Brain microvascular endothelial cell (primary cell): ENCODE results near the gene USP40.
A peak's percentile ranks its signal among the peaks of the same experiment; 100 is the strongest.

Experiments
- DNase-seq: peaks from one replicate; pipeline ENCODE4 v3.0.0-alpha.2; 2020
- H3K27ac ChIP-seq: fragments of 250-450 bp; sonication (Bioruptor Pico); 2 replicates; pipeline ENCODE4 v1.5.1; 2020; ENCODE audit warnings: mild to moderate bottlenecking, moderate library complexity
- H3K27me3 ChIP-seq: fragments of 250-450 bp; sonication (Bioruptor Pico); replicated peaks from 2 replicates; pipeline ENCODE4 v1.5.1; 2020; ENCODE audit warnings: mild to moderate bottlenecking
- H3K36me3 ChIP-seq: fragments of 250-450 bp; sonication (Bioruptor Pico); replicated peaks from 2 replicates; pipeline ENCODE4 v1.5.1; 2020; ENCODE audit warnings: mild to moderate bottlenecking
- H3K4me3 ChIP-seq: 2 replicates; pipeline ENCODE4 v1.5.1; 2011; ENCODE audit warnings: low read depth, mild to moderate bottlenecking, control low read depth, low read length, moderate library complexity
- CTCF ChIP-seq: IDR thresholded peaks from 2 replicates; pipeline ENCODE4 v1.5.1; 2011; ENCODE audit warnings: low read depth, mild to moderate bottlenecking, moderate library complexity, low read length, control low read depth, inconsistent platforms; ENCODE audit errors: missing control alignments
- in situ Hi-C: cut with HindIII; loops from 2 replicates; pipeline ENCODE4 v1.10.0; 2017; ENCODE audit warnings: low sequenced_read_pairs, low pct_ligation_motif_present

Gene USP40

GRCh38 chr2:233503481-233503880, 63.1 kb downstream of the USP40 start:
- H3K4me3 ChIP-seq: no peak overlapping the region
- DNase-seq: no peak
- H3K27me3 ChIP-seq: no peaks in the 10 kb centered on the region
- H3K36me3 ChIP-seq: no peaks in the 10 kb centered on the region
- H3K27ac ChIP-seq: no peak overlapping the region
- in situ Hi-C loops: no loop called here
- TF ChIP-seq CTCF: no peak

- peak; percentile 67 for DNase-seq
- Histone ChIP-seq H3K36me3 (no peaks in the 10 kb centered on the region), H3K4me3 (no peak overlapping the region), H3K27me3 (no peaks in the 10 kb centered on the region), H3K27ac (peak overlapping the region; percentile 49)
- TF ChIP-seq CTCF: no peak
- in situ Hi-C loops: no loop called here
Observed at GRCh38 chr2:233501198-233502076, 65.1 kb downstream of the USP40 start.

GRCh38 chr2:233499928-233500327, 66.7 kb downstream of the USP40 start:
- no peak overlapping the region for H3K27ac ChIP-seq
- in situ Hi-C loops: no loop called here
- H3K4me3 ChIP-seq: no peak overlapping the region
- TF ChIP-seq CTCF: no peak
- no peaks in the 10 kb centered on the region for H3K36me3 ChIP-seq
- no peak for DNase-seq
- H3K27me3 ChIP-seq: no peaks in the 10 kb centered on the region

GRCh38 chr2:233498126-233498525, 68.5 kb downstream of the USP40 start:
- in situ Hi-C loops: no loop called here
- Histone ChIP-seq H3K27ac (no peak overlapping the region), H3K4me3 (no peak overlapping the region), H3K27me3 (no peaks in the 10 kb centered on the region), H3K36me3 (no peaks in the 10 kb centered on the region)
- DNase-seq: no peak
- no peak for TF ChIP-seq CTCF

GRCh38 chr2:233497692-233498091, 68.9 kb downstream of the USP40 start:
- no peak overlapping the region for H3K4me3 ChIP-seq
- in situ Hi-C loops: no loop called here
- no peak overlapping the region for H3K27ac ChIP-seq
- no peak for DNase-seq
- no peak for TF ChIP-seq CTCF
- peaks cover 2% of the 10 kb centered on the region for H3K36me3 ChIP-seq
- H3K27me3 ChIP-seq: no peaks in the 10 kb centered on the region
